HuH-7 (cell line): ENCODE measurements around the gene STAT4.

ENCODE experiments used
- DNase-seq: peaks from one replicate; pipeline ENCODE4 v3.0.0; 2011; ENCODE audit warnings: low spot score

Gene STAT4, protein sequence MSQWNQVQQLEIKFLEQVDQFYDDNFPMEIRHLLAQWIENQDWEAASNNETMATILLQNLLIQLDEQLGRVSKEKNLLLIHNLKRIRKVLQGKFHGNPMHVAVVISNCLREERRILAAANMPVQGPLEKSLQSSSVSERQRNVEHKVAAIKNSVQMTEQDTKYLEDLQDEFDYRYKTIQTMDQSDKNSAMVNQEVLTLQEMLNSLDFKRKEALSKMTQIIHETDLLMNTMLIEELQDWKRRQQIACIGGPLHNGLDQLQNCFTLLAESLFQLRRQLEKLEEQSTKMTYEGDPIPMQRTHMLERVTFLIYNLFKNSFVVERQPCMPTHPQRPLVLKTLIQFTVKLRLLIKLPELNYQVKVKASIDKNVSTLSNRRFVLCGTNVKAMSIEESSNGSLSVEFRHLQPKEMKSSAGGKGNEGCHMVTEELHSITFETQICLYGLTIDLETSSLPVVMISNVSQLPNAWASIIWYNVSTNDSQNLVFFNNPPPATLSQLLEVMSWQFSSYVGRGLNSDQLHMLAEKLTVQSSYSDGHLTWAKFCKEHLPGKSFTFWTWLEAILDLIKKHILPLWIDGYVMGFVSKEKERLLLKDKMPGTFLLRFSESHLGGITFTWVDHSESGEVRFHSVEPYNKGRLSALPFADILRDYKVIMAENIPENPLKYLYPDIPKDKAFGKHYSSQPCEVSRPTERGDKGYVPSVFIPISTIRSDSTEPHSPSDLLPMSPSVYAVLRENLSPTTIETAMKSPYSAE

DNA sequence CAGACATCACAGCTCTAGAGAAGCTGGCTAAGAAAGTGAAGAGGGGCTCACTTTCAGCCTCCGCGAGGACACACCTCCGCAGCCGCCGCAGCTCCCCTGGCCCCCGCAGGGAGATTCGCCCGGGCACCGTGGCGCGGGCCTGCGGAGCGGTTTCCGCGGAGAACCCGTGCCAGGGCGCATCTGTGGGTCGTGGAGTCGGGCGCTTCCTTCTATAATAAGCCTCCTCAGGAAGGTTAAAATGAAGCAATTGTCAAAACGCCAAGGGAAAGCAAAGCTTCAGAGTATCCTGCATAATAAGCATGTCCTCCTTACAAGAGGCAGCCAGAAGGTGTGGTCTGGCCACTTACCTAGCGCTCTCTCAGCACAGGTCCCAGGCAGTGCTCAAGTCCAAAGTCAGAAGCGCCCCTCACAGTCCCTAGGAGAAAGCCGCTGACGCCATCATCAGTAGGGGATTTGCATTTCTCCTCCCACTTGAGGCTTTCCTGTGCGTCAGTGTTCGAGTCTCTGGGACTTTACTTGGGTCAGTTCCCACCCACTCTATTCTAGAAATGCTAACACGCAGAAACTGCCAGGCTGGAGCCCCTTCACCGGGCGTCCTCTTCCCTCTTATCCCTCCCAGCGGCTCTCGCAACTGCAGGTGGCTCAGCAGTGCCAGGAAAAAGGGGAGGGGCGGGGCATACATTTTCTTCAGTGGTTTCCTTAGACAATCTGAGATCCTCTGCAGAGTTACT is at the start of gene STAT4:
Gene STAT4 (minus strand): TSS at position 395 of the 731 bp plus-strand sequence. CDS start 2,791 bp downstream, outside the sequence.
- DNase-seq, result no peak

DNA sequence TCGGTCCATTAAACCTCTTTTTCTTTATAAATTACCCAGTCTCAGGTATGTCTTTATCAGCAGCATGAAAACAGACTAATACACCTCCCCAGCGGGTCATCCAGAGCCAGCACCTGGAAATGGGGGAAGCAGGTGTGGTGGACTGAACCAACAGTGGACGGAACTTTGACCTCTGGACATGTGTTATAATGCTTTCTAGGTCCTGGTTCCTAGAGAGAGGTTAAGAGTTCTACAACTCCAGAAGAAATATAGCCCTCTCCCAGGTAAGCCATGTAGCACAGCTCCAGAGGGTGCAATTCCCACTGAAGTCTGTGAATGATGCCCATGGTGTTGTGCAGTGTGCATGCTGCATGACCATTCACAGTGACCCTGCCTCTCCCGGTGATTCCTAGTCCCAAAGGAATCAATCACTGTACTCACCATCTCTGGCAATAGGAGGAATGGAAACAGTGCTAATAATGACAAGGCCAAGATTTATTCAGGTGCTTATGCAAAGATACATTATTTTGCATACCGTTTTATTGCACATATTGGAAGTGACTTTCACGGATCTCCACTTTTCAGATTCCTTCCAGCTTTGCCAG is 49.2 kb upstream of the STAT4 start:
- DNase-seq, result no peak

DNA sequence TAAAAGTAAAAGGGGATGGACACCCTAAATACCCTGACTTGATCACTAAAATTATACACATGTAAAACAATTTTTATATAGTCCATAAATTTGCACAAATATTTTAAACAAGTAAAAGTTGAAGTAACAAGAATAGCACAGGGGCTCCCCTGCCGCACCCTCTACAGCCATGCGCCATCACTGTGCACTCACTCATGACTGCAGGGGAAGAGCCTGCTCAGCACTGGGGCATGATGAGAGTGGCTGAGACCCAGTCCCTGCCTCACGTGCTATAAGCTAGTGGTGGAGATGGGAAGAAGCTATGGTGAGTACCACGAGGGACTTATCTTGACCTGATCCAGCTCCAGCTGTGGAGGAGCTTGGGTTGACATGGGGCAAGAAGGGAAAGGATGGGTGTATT is 47.5 kb upstream of the STAT4 start:
- no peak for DNase-seq

DNA sequence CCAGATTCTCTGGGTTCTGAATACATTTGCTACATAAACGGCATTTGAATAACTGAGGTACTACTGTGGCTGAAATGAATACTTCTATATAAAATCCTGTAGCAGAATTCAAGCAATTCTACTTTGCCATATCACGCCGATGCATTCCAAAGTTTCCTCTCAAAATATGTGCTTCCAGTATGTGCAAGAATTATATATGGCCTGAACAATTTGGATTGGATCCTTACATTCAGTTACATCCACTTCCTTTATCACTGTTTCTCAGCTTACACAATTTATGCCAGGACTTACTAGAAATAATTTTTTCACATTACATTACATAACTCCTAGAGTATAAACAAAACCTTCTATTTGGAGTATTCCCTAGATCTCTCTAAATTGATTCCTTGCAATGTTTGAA is 46.3 kb upstream of the STAT4 start:
- DNase-seq, result no peak

DNA sequence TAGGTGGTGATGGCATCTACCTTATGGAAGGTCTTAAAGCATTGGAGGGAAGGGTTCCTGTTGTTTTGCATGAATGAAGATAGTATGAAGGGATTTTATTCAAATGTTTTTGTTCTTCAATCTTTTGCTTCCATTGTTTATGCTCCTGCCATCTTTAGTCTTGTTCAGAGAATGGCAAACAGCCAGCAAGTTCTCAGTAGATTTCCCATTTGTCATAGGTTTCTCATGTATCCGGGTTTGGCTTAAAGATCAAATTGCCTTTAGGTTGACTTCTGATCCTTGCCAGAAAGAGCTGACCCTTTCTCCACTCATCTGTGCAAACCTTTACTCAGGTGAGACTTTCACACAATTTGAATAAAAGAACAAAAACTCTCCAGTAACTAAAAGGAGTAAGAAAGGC is 44.2 kb upstream of the STAT4 start:
- no peak for DNase-seq

DNA sequence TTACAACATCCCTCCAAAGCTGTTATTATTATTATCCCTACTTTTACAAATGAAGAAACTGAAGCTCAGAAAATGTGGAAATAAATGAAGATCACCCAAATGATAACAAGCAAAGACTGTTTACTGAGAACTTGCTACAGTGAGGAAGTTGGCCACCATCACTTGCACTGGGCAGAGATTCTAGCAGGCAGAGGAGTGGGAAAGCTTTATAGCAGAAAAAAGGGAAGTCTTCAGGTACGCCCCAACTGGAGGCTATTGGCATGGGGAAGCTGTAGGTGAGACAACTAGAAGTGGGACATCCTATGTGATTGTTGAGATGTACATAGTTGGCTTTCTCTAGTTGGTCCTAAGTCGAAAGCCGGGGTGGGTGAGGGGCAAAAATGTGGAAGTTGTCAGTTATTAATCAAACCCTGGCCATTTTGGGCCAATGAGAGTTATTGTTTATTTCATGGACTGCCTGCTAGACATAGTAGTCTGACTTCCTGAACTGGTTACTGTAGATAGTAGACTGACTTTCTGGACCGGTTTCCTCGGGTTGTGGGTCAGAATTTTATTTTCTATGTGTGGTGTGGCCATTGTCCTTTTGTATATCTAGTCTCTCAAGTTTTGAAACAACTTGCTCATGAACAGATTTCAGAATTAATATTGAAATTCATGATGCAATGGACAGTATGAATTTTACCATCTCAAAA is 40.2 kb upstream of the STAT4 start:
- no peak for DNase-seq

DNA sequence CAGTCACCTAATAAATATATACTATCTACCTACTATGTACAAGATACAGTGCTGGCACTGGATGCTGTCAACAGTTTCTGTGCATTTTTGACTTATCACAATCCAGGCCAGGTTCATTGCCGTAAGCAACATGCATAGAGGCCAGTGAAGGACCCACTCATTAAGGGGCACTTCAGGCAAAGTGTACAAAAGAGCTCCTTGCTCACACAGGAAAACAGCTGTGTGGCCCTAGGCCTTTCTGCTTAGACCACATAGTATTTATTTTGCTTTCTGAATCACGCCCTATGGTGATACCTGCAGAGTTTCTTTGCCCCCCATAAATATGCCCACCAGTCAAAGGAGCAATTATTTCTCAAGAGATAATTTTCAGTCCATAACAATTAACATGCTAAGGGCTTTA is 39.6 kb upstream of the STAT4 start:
- no peak for DNase-seq

DNA sequence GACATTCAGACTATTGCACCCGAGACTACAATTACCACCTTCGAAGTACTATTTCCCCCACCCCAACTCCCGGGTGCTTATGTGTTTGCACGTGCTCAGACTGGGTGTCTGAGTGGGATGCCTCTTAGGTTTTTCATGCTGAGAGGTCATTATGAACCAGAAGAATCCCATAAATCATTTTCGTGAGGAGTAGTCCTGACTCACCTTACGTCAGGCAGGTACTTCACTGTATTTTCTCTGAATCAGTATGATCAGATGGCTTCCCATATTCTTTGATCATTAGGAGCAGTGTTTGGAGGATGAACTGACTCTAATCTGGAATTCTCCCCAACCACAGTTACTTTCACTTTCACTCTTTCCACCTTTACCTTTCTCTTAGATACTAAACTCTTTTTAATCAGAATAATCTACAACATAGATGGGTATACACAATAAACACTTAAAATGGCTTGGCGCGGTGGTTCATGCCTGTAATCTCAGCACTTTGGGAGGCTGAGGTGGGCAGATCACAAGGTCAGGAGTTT is 38.4 kb upstream of the STAT4 start:
- DNase-seq, result no peak

DNA sequence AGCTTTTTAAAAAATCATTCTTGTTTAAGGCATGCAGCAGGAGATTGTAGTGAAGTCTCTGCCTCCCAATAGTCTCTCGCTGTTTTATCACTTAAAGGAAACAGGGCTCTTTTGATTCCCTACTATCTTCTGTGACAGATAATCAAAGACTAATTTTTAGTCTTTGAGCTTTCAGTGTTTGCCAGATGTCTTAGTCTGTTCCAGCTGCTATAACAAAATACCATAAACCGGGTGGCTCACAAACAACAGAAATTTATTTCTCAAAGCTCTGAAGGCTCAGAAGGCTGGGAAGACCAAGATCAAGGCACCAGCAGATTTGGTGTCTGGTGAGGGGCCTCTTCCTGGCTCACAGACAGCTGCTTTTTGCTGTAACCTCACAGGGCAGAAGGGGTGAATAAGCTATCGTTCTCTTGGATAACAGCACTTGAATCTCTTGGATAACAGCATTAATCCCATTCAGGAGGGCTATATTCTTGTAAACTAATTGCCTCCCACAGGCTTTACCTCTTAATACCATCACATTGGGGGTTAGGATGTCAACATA is 37.8 kb upstream of the STAT4 start:
- DNase-seq, result no peak

DNA sequence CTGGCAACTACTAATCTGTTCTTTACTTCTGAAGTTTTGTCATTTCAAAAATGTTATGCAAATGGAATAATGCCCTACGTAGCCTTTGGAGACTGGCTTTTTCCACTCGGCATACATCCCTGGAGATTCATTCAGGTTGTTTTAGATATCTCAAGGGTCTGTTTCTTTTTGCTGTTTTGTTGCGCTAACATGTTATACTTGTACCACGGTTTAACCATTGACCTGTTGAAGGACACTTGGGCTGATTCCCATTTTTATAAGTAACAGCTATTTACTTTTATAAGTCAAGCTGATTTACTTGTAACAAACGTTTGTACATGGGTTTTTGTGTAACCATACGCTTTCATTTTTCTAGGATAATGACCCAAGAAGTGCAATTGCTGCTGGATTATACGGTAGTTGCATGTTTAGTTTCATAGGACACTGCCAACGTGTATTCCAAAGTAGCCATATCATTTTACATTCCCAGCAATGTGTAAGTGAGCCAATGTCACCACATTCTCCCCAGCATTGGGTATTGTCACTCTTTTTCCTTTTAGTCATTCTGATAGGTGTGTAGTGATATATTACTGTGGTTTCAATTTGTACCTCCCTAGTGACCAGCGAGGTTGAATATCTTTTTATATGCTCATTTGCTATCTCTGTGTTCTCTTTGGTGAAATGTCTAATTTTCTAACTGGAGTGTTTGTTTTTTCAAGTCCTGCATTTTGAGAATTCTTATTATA is 36.5 kb upstream of the STAT4 start:
- DNase-seq, result no peak

DNA sequence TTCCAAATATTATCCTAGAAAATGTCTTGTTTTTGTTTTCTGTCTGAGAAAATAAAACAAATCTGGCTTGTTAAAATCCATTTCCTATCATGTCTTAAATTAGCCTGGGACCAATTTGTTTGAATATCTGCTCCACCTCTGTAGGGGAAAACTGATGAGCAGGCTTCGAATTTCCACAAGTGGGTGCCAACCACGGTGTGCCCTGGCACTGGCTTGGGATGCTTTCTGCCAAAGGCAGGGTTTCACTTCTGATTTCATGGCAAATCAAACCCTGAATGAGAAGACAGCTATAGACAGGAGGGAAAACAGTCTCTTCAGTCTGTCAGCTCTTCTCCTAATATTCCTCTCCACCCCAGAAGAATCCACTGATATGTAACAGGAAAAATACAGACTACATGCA is 33.7 kb upstream of the STAT4 start:
- DNase-seq, result no peak

DNA sequence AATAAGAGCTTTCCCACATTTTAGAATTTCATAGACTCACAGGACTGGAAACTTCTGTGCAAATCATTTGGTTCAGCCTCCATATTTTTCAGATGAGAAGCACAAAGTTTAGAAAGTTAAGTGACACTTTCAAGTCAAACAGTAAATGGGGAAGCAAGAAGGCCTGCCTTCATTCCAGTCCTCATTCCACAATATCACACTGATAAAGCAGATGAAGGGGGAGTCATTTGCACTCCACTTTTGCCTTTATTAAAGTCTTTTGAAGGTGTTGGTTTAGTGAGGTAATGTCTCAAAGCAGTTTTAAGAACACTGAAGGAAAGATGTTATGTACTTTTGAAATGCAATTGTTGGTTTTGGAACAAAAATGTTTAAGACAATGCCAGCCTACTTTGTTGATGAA is 32.7 kb upstream of the STAT4 start:
- no peak for DNase-seq

DNA sequence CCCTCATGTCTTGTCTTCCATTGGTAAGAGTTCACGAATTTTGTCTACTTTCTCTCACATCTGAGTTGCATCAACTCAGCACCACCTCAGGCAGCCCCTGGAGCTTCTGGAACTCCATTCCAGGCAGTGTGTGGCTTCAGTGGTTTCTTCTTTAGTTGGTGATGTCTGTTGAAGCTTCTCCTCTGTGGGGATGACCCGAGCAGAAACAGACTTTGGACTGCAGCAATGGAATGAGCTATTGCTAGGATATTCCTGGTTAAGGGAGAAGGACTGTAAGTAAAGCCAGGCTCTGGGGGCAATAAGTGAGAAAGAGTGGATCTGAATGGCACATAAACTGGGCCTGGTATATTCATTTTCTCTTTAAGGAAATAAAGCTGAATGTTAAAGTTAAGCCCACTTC is 32.3 kb upstream of the STAT4 start:
- DNase-seq, result no peak

DNA sequence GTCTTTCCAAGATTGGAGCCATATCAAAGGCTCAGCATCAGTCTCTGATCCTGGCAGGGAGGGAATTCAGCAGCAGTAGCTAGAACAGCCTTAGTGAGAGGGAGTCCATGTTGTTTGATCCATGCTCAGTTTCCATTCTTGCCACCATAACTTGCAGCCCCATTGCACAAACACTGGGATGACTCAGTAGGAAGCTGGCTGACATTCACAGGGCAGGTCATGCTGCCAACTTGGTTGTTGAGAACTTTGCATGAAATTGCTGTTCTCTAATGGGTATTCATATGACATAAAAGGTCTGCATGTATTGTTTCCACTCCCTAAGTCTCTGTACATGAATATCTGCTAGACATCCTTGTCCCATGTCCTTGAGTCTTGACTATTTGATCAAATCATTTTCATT is 29.9 kb upstream of the STAT4 start:
- DNase-seq, result no peak

DNA sequence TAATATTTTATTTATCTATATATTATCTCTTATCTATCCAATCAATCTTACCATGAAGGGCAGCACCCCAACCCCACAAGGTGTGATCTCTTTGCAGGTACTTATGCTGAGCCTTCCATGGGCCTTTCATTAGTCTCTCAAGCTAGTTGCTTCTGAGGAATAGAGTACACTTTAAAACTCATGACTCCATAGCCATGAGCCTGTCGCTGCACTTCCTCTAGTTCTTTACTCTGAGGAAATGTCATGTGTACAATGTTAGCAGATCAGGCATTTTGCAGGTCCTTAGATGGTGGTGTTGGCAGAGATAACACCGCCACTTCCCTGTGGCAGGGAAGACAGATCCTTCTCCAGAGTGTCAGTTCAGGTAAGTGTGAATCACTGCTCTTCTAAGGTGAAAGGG is 29.5 kb upstream of the STAT4 start:
- no peak for DNase-seq

DNA sequence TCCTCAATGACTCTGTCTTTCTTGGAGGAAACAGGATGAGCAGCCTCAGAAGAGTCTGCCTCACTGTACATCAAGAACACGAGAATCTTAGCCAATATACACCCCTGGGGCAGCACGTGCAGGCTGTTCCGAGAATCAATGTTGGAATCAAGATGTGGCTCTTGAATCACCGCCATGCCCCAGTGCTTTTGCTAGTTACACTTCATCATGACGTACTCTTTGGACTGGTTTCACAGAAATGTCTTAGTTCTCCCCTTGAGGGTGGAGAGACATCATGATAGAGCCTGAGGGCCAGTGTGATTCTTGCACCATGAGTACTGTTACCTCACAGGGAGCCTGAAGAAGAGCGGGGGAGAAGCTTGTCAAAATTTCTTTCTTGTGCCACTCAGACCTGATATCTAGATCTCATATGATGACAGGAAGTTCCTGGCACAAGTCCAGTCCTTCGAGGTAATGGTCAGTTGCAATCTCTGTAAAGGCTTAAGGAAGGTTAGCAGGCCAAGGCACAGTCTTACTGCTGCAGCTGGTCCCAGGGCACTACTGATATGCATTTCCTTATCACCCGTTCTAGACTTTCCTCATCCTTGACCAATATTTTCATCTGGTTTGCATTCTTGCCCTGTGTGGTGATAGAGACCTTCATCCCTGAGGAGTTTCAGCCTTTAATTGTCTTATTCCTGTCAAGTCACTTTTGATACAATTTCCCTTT is 28.2 kb upstream of the STAT4 start:
- no peak for DNase-seq

DNA sequence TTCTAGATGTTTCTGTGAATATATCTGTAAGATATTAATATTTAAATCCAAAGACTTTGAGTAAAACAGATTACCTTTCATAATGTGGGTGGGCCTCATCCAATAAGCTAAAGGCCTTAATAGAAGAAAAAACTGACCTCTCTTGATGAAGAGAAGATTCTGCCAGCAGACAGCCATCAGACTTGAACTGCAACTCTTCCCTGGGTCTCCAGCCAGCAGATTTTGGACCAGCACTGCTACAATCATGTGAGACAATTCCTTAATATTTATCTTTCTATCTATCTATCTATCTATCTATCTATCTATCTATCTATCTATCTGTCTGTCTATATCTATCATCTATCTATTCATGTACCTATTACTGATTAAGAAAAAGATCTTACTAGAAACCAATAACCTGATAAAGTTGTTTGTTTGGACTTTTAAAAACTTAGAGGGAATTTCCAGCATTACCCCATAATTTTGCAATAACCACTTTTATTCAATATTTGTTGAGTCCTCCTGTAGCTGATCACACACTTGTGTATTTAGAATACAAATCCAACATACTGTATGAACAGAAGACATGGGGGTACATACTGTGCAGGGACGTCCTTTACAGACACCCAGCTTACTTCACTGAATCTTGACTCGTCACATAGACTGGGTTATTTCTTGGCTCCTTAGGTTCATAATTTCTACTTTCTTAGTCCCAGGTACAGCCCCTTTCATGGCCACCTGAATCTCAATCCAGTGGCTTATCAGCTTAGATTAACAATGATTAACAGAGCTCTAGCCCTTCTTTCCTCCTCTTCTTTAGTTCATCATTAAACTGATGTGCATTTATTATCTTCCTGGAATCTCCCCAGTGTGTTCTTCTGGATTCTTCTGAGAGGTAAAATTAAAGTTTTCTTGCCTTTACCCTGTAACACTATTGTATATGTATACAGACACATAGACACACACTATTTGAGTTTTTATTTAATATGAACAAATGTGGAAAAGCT is 27.2 kb upstream of the STAT4 start:
- DNase-seq, result no peak

DNA sequence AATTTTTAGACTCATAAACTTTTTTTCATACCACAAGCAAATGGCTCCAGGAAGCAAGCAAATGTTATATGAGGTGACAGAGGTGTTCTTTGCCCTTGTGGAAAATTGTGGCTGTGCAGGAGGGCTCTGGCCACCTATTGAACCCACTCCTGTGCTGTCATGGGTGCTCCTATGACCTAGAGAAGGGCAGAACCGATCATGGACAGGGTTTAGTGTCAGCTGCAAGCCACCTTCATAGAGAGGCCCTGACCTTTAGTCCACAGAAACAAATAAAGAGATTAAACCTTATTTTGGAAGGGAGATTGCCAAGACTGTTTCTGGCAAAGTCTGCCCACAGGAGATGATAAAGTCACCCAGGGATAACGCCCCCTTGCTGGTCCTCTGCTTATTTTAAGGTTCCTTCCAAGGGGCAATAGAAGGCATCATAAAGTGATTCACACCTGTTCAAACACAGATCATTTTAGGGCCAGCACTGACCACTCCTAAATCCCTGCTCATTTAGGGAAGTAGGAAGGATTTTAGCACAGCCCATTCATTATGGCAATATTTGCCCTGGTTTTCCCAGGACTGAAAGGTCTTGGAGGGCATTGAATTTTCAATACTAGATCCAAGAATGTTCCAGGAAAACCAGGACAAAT is 26.1 kb upstream of the STAT4 start:
- no peak for DNase-seq
